Stimulated activated CD8-positive, alpha-beta memory T cell treated with anti-CD3 and anti-CD28 coated beads, Interleukin-4, amount 100 ng/mL, for 4 hours (primary cell): Measurements from ENCODE around the gene TMEM63A.
"Not testable (repeated sequence)": the region's sequence is repeated elsewhere in the genome, so short reads cannot be mapped to it uniquely, and the experiment has no call there.

ENCODE experiments used
- DNase-seq, 2 donors: peaks; one replicate each; pipeline ENCODE4 v3.0.0-alpha.2; 2020; ENCODE audit warnings: low read depth in 2 of 2, low spot score in 1 of 2

Gene TMEM63A

DNA sequence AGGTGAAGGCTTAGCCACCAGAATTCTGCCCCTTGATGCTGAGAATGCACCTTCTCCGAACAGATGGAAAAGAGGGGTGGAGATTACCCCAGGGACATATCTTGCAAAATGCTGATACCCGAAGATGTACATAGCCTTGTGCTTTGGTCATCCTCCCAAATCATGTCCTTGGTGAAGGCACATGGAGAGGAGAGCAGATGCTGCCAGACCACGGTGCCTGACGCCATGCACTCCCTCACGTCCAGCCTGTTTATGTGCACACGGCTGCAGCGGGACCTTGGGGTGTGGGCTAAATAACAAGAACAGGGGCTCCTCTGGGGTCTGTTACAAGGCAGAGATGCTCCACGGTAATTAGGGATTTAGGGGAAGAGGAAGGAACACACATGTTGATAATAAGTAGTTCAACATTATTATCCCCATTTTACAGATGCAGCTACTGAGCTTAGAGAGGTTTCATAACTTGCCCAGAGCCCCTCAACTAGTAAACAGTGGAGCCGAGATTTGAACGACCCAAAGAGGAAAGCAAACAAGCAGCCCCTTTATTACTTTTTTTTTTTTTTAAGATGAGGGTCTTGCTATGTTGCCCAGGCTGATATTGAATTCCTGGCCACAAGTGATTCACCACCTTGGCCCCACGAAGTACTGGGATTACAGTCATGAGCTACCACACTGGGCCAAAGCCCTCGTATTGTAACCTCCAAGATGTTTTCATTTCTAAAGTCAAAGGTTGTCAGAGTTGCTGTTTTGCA is 59.4 kb downstream of the TMEM63A start:
- DNase-seq: no peak

DNA sequence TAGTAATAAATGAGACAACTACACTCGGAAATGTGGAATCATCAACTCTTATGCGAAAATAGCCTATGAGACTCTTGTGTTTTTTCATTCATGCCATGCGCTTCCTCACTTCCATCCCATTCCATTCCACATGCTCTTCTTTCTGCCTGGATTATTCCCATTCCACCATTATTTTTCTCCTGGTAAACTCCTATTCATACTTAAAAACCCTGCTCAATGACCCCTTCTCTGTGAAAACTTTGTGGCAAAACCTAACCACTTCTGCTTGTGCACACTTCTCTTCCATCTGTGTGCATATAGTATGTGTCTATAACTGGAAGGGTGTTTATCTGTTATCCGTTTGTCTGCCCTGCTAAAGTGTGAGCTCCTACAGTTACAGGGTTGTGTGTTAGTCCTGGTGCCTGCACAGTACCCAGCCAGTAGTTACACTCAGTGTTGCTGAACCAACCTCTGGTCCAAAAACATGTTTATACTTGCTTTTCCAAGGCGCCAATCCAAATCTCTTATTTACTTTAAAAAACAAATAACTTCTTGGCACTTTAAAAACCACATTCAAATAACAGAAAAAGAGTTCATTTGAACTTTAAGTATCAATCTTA is 61.6 kb downstream of the TMEM63A start:
- no peak for DNase-seq

DNA sequence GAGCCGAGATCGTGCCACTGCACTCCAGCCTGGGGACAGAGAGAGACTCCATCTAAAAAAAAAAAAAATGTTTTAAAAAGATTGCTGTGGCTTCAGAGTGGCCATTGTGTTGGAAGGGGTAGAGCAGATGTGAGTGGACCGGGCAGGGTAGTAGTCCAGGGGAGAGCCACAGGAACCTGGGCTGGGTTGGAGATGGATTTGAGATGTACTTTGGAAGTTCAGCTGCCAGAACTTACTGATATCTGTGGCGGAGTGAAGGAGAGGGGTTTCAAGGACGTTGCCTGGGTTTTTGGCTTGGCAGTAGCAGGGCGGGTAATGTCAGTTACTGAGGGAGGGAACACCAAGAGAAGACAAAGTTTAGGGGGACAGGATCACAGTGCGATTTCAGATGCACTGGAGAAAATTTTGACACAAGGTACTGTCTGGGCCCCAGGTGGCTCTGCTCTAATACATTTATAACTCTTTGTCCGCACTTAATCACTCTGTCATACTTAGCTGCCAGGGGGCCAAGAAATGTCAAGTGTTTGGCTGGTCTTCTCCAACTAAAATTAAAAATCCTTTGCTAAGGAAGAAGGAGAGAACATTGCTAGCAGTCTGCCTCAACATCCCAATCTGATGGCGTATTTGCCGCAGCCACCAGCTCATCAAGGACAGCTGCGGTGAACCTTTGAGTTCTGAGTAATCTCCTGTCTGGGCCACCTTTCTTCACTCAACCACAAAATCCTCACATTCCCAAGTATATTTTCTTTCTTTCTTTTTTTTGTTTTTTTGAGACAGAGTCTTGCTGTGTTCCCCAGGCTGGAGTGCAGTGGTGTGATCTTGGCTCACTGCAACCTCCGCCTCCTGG is 62.6 kb downstream of the TMEM63A start:
- no peak for DNase-seq

DNA sequence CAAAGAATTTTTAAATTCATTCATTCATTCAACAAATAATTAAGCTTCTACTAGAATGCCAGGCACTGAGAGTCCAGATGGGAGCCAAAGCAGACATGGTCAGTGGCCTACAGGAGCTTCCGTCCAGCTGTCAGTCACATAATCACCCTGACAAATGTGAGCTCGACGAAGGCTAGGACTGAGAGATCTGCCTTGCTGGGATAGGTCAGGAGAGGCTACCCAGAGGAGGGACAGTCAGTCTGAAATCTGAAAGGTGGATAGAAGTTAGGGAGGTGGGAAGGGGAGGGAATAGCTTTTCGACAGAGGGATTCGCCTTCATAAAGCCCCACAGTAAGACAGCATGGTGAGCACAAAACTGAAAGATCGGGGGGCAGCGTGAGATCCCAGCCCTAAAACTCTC is 64.0 kb downstream of the TMEM63A start:
- DNase-seq: no peak

DNA sequence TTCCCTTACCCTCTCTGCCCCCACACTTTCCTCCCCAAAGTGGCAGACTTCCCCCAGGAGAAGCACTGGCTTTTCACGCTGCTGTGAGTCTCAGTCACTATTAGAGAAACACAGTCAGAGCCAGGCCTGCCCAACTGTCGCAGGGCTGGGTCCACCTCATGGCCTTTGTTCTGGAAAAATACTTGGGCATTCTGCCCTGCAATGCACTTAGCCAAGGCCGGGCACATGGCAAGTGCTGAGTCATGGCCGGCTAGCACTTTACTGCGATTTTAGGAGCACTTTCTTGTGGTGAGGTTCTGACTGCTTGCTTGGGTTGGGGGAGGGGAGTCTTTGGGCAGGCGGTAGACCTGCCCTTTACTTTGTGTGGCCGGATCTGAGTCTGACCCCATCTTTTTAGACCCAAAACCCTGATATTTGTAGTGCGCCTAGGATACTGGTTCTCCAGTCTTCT is 64.5 kb downstream of the TMEM63A start:
- DNase-seq: no peak

DNA sequence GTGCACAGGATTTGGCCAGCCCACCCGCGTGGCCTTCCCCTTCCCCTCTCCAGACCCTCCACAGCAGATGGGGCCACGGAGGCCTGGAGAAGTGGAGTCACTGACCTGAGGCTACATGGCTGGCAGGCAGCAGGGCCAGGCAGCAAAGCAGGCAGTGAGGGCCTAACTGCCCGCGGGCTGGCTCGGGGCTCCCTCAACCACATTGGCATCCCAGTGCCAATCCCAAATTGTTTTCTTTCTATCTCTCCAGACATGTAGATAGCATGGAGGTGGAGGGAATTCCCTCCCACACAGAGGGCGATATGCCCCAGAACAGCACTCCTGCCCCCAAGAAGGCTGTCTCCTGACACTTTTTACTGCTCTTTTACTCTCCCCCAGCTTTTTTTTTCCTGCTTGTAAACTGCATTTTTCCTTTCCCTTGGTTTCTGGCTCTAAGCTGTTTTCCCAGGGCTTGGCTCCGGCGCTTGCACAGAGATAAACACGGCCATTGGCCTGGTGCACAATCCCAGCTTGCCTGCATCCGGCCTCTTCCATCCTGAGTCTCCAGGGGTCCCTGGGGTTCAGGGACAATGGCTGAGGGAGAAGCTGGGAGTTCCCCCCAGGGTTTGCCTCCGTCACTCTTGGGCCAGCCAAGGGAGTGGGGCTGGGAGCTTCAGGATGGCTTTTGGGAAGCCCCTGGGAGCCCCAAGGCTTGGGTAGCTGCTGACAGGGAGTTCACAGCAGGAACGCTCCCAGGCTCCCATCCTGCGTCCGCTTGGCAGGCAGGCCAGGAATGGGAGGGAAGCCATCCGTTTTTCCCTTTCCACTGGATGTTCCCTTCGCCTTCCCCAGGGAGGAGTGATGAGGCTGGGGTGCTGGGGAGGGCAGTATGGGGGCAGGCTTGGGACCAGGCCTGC is 65.3 kb downstream of the TMEM63A start:
- DNase-seq: no peak

DNA sequence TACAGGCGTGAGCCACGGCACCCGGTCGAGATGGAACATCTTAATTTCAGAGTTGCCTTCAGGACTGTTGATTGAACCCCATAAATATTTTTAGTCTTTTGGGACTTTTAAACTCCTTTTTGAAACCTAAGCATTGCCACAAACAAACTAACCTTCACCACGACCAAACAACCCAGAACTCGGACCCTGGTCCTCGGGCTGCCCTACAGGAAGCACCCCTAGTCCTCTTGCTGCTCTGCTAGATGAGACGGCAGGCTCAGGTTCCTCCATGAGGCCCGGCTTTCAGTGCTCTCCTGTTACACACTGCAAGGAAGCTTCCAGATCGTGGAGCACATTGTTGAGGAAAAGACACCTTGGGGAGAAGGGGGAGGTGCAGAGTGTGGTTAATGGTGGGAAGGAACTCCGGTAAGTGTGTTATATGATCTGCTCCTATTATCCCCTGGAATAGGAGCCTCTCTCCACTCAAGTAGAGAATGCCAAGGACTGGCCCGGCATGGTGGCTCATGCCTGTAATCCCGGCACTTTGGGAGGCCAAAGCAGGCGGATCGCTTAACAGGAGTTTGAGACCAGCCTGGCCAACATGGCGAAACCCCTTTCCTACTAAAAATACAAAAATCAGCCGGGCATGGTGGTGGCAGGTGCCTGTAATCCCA is 66.5 kb downstream of the TMEM63A start:
- DNase-seq: no peak

DNA sequence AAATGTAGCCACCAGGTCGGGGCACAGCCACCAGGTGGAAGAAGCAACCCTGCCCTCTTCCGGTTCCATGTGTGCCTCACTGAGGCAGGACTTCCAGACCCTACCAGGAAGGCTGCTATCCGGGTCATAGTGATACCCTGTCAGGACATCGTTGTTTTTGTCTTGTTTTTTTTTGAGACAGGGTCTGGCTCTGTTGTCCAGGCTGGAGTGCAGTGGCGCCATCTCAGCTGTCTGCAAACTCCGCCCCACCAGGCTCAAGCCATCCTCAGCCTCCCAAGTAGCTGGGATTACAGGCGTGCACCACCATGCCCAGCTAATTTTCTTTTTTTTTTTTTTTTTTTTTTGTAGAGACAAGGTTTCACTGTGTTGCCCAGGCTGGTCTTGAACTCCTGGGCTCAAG is 67.1 kb downstream of the TMEM63A start:
- not testable (repeated sequence) for DNase-seq

DNA sequence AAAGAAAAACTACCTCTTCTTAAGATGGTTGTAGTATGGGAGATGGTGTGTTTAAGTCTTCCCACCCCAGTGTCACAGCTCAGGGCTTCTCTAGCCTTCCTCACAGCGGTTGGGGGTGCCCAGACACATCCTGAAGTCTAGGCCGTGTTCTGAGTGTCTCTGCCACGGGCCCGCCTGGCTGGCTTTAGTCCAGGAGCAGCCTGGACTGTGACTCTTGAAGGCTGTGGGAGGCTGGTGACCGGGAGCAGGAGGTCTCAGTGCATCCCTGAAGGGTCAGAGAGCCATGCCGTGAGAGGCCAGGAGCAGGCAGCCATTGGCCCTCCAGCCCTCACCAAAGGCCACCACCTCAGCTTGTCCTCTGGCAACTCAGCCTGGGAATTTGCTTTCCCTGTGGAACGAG is 67.8 kb downstream of the TMEM63A start:
- DNase-seq: no peak

DNA sequence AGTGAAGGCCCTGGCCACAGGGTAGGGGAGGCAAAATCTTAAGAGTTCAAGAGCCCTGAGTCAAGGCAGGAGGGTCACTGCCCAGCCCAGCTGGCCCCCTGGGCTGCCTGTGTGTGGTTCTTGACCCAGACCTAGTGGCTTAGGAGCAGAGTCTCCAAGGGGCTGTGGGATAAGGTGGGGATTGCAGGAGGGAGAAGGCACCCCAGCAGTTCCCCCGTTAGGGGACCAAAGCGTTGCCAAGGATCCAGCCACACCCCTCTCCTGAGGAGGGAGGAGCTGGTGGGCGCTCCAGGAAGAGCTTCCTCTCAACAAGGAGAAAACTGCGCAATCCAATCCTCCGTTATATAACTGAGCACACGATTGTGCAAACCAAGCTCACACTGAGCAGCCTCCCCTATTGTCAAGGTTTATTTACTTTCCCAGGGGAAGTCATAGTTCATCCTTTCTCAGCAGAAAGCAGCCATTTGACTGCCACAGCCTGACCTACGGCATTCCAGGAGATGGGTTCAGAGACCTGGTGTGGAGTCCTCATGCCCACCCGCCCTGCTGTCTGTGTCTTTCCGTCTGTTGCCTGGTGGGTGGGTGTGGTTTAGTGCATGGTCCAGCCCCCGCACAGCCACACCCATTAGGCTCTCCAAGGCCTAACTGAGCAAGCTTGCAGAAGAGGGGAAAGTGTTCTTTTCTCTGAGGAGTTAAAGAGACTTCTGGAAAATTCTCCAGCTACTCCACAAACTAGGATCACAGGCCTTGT is 68.8 kb downstream of the TMEM63A start:
- DNase-seq: no peak

DNA sequence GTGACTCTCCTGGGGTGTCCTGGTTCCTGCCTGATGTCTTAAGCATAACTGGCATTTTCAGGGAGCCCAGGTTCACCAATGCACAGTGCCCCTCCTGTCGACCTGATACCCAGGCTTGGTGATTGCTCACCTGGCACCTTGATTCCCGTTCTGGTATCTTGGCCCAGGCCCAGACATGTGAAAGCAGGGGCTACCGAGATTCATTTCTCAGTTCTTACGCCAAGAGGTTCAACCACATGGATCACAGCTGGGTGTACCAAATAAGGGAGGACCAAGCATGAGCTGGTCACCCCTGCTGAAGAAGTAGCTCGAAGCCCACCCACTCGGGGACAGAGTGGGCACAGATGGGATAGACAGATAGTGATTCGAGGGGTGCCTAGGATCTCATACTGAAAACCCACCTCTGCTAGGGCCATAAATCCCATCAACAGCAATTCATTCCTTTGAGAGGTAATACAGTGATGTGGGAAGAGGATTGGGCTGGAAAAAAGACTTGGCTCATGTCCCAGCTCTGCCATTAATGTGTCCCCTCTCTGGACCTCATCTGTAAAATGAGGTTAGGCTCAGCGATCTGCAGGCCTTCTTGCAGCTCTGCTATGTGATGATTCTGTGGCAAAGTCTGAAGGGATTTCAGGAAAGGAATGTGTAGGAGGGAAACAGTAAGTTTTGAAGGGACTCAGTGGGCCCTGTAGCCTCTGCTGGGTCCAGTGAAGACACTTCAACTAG is 69.5 kb downstream of the TMEM63A start:
- DNase-seq: no peak

DNA sequence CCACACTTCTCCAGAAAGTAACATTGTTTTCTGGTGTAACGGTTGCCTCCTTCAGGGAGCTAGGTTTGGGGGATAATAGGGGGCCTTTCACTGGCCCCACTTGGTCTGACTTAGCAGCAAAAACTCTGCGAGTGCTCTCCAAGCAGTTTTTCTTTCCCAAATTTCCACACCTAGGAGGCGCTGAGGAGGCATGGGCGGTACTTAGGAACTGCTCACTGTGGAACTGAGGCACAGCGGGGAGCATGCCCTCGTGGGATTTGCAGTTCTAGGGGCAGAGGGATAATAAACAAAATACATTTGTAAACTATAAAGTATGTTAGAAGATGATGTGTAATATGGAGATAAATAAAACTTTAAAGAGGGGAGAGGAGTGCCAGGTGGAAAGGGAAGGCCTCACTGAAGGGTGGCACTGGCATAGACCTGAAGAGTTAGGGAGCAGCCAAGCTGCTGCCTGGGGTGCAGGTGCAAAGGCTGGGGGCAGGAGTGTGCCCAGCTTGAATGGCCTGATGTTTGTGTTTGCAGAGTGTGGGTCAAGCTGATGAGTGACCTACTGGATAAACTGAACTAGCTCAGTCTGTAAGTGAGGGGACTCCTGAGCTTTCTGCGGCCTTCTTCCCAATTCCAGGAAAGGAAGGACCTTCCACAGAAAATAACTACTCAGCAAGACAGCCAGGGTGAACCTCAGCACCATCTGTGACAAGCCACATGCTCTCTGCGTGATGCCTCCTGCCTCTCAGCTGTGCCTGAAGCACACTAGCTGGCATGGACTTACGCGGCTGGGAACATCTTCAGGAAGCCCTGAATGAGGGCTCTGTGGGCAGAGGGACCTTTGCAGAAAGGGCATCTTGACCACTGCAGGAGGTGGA is 70.3 kb downstream of the TMEM63A start:
- no peak for DNase-seq

DNA sequence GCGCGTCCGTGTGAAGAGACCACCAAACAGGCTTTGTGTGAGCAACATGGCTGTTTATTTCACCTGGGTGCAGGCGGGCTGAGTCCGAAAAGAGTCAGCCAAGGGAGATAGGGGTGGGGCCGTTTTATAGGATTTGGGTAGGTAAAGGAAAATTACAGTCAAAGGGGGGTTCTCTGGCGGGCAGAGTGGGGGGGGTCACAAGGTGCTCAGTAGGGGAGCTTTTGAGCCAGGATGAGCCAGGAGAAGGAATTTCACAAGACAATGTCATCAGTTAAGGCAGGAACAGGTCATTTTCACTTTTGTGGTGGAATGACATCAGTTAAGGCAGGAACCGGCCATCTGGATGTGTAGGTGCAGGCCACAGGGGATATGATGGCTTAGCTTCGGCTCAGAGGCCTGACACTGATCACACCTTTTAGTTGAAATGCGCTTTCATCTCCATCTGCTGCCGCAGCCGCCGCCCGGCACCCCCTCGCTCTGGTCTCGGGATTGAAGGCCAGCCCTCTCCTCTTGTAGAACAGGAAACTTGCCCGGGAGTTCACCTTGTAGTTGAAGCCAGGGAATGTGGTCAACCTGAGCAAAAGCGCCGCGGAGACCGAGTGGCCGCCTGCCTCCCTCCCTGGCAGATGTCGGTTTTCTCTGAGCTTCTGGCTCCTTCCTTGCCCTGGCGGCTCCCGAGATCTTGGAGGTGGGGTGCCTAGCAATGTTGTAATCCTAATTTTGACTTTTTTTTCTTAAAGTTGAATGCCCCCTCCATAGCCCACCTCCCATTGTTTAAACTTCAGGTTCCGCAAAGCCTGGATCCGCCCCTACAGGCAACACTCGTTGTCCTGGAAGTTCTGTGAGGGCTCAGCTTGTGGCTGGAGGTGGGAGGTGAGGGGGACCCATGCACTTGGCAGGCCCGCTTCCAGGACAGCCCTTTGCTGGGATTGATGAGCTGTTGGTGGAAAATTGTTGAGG is 71.3 kb downstream of the TMEM63A start:
- not testable (repeated sequence) for DNase-seq

DNA sequence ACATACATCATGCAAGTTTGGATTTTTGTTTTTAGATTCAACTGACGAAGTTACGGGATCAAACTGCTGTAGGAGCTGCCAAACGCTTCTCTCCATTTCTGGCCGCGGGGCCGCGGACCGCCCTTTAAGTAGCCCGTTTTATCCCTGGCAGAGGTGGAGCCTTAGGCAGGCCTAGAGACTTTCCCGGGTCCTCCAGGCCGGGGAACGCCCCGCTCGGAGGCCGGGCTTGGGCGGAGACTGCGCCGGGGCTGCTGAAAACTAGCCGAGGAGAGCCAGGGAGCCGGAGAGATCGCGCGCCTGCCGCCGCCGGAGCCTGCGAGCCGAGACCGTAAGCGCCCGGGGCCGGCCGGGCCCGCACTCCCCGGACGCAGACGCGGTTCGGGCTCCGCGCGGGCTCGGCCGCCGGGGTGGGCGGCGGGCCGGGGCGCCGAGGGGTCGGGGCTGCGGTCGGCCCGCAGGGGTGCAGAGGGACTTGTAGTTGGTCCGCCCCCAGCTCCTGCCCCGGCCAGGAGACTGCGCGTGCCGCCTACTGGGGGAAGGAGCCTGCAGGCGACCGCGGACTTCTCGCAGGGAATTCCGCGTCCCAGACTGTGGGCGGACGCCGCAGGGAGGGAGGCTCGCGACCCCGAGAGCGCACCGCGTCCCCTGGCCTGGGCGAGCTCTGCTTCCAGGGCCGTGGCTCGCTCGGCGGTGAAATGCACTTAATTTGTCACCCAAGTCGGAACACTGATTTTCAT is 72.2 kb downstream of the TMEM63A start, which contains the start of gene EPHX1:
Gene EPHX1, plus strand, starts transcription at position 283 of the 737 bp plus-strand sequence. CDS start 18,606 bp downstream, outside the sequence.
- peak; percentile 8 to 26 for DNase-seq

DNA sequence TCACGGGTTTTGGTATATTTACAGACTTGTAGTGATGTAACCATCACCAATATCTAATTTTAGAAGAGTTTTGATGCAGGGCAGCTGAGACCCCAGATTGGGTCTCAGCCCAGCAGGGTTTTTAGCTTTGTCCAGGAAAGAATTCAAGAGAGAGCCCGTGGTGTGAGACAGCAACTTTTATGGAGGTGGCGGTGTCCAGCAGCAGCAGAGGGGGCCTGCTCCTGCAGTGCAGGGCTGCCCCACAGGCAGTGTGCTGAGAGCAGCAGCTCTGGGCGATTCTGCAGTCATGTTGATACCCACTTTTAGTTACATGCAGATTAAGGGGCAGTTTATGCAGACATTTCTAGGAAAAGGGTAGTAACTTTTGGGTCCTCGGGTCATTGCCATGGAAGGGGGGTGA is 74.0 kb downstream of the TMEM63A start:
- DNase-seq: no peak

DNA sequence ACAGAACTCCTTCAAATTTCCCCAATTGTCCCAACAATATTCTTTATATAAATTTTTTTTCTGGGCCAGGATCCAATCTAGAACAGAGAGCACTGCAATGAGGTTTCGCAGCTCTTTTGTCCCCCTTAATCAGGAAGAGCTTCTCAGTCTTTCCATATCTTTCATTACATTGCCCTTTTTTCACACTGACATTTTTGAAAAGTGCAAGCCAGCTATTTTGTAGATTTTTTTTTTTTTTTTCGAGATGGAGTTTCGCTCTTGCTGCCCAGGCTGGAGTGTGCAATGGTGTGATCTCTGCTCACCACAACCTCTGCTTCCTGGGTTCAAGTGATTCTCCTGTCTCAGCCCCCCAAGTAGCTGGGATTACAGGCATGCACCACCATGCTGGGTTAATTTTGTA is 75.4 kb downstream of the TMEM63A start:
- DNase-seq: not testable (repeated sequence)
